Activated naive CD4-positive, alpha-beta T cell treated with anti-CD3 and anti-CD28 coated beads for 36 hours (primary cell): ENCODE data around the gene ANGPT4. TPM values are rescaled to one million over a fixed set of nuclear protein-coding genes. Genes with fewer than 3 reads are reported as not detected.

Experiments
- CTCF ChIA-PET: fragments of 350-600 bp; sonication (Branson Sonifier 250); formaldehyde crosslinking; loops from one replicate; lab custom pipeline; 2021; ENCODE audit warnings: antibody characterized with exemption; lab: Charles Lee
- DNase-seq: peaks from one replicate; pipeline ENCODE4 v3.0.0-alpha.2; 2020
- H3K27ac Mint-ChIP-seq: one replicate; pipeline ENCODE4 v1.8.0; 2021; ENCODE audit warnings: mild to moderate bottlenecking, mixed read lengths
- H3K27me3 Mint-ChIP-seq: one replicate; pipeline ENCODE4 v1.8.0; 2021; ENCODE audit warnings: low read depth, mixed read lengths
- H3K36me3 Mint-ChIP-seq: one replicate; pipeline ENCODE4 v1.8.0; 2021; ENCODE audit warnings: low read depth, mixed read lengths
- H3K4me1 Mint-ChIP-seq: one replicate; pipeline ENCODE4 v1.8.0; 2021; ENCODE audit warnings: low read depth, mixed read lengths
- H3K4me3 Mint-ChIP-seq: one replicate; pipeline ENCODE4 v1.8.0; 2021; ENCODE audit warnings: mild to moderate bottlenecking, moderate library complexity, mixed read lengths
- H3K9me3 Mint-ChIP-seq: one replicate; pipeline ENCODE4 v1.8.0; 2021; ENCODE audit warnings: mixed read lengths
- intact Hi-C: fragments of 100-400 bp; cut with micrococcal nuclease; formaldehyde crosslinking; loops from one replicate; pipeline ENCODE4 v1.15.1; 2023
- total RNA-seq, 2 experiments: library from RNA; stranded (reverse); gene quantifications; one replicate each; pipeline ENCODE4 v1.2.3, GENCODE V29; 2021

Gene ANGPT4
- total RNA-seq, 2 experiments from 2014 or later: not detected

DNA sequence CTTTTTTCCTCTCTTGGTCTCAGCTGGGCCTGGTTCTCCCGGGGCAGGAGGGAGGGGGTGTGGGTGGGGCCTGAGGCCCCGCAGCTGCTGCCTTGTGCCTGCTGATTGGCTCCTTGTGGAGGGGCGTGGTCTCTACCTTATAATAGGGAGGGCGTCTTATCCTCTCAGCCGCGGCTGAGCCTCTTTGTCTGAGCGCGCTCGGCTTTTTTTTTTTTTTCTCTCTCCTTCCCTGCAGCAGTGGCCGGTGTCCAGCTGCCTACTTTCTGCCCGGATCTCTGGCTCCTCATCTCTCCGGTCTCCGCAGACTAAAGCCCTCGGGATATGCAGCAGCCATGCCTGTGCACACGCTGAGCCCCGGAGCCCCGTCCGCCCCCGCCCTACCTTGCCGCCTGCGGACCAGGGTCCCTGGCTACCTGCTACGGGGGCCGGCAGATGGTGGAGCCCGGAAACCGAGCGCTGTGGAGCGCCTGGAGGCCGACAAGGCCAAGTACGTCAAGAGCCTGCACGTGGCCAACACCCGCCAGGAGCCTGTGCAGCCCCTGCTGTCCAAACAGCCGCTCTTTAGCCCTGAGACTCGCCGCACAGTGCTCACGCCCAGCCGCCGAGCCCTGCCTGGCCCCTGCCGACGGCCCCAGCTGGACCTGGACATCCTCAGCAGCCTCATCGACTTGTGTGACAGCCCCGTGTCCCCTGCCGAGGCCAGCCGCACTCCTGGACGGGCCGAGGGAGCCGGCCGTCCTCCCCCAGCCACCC, 71.5 kb downstream of the ANGPT4 start:
- Mint-ChIP-seq H3K27ac (peak overlapping the region; percentile 41), H3K9me3 (no peaks in the 10 kb centered on the region), H3K4me1 (peaks cover 43% of the 10 kb centered on the region), H3K27me3 (no peaks in the 10 kb centered on the region), H3K4me3 (peak overlapping the region; percentile 75), H3K36me3 (peaks cover 5% of the 10 kb centered on the region)
- peak; percentile 95 for DNase-seq
- intact Hi-C loops: loop anchor here (1.0 to 5.0 kb wide), 2 partner anchors 8 to 423 kb away; partner anchors contain the start of gene SNPH
- CTCF ChIA-PET: interaction anchor here (0.6 to 1.0 kb wide), 3 partner anchors 18 to 369 kb away, joined by 3 to 5 read pairs (median 3); no protein-coding TSS in a partner anchor

DNA sequence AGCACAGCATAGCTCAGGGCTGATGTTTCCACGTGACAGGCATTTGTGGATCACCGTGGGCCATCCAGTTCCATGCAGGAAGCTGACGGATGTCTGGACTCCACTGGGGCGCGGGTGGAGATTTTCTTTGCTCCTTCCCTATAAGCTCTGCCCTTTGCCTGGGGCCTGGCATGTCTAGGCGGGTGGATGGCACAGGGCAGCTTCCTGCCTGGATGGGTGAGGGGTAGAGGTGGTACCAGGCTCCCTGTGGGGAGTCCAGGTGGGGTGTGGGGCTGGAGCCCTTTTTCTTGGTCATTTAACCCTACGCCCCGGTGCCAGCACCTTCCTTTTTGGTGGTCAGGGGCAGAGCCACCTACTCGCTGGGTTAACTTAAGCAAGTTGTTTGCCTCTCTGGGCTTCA, 72.2 kb downstream of the ANGPT4 start:
- DNase-seq: peak; percentile 8
- Mint-ChIP-seq H3K4me1 (peaks cover 41% of the 10 kb centered on the region), H3K27me3 (no peaks in the 10 kb centered on the region), H3K9me3 (no peaks in the 10 kb centered on the region), H3K36me3 (peaks cover 5% of the 10 kb centered on the region), H3K4me3 (no peak overlapping the region), H3K27ac (no peak overlapping the region)
- intact Hi-C loops: loop anchor here (1.0 to 5.0 kb wide), 2 partner anchors 8 to 423 kb away; partner anchors contain the start of gene SNPH
- CTCF ChIA-PET: interaction anchor here (0.6 to 1.0 kb wide), 3 partner anchors 17 to 370 kb away, joined by 3 to 5 read pairs (median 3); no protein-coding TSS in a partner anchor

DNA sequence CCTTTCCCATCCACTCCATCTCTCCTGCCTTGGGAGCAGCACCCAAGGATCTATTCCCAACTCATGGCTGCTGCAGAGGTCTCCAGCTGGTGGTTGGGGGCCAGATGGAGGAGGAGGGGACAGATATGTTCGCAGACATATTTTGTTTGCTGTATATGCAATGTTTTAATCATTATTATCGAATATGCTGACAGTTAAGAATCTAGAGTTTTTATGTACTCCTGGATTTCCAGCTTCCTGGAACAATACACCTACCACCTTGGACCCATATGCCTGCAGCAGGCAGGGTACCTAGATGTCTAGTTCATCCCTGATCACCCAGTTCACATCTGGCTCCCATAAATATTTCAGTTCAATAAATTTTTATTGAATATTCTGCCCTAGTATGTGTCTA, 73.6 kb downstream of the ANGPT4 start:
- intact Hi-C loops: loop anchor here (5.0 kb wide), 1 partner anchor 425 kb away; the partner anchor contains the start of gene SNPH
- H3K36me3 Mint-ChIP-seq: peaks cover 5% of the 10 kb centered on the region
- no peak overlapping the region for H3K4me3 Mint-ChIP-seq
- peaks cover 1% of the 10 kb centered on the region for H3K9me3 Mint-ChIP-seq
- no peak for DNase-seq
- peaks cover 42% of the 10 kb centered on the region for H3K4me1 Mint-ChIP-seq
- no peak overlapping the region for H3K27ac Mint-ChIP-seq
- CTCF ChIA-PET: no interaction called here
- no peaks in the 10 kb centered on the region for H3K27me3 Mint-ChIP-seq

DNA sequence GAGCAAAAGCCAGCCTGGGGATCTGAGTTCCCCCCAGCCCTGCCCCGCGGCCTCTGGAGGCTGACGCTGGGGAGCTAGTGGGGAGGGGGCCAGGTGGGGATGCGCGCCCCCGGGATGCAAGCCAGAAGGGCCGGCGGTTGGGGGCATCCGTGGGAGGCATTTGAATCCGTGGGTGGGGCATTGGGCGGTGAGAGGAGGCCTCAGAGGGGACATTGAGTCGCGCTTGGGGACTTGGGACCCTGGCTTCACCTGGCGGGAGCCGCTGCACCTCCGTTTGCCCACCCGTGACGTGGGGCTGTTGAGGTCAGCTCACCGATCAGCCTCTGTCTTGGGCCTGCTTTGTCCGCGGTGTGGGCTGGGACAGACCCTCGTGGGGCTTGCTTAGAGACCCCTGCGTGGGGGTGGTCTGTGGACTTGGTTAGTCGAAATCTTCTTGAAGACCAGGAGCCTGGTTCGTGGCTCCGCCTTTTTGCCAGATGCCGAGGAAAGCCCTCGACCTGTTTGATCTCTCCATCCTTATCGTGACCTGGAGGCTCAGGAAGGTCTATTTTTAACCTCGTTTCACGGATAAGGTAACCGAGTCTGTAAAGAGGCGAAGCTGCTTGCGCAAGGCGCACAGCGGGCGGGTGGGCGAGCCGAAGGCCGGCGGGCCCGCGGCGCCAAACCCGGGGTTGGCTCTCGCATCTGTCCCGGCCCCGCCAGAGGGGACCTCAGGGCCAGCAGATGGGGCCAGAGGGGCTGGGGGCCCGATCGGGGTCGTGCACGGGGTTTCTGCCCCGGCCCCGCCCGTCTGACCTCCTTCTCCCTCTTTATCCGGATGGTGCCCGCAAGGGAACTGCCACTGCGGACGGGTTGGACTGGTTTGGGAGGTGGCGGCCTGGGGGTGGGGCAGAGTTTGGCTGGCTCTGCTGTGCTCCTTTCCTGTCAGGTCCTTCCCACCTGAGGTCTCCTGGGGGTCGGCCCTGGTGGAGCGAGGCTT, 74.3 kb downstream of the ANGPT4 start:
- Mint-ChIP-seq H3K36me3 (peaks cover 4% of the 10 kb centered on the region), H3K27me3 (no peaks in the 10 kb centered on the region), H3K4me1 (peaks cover 41% of the 10 kb centered on the region), H3K9me3 (peaks cover 4% of the 10 kb centered on the region), H3K27ac (no peak overlapping the region), H3K4me3 (peak overlapping the region; percentile 66)
- CTCF ChIA-PET: no interaction called here
- DNase-seq: no peak
- intact Hi-C loops: loop anchor here (5.0 kb wide), 1 partner anchor 425 kb away; the partner anchor contains the start of gene SNPH

DNA sequence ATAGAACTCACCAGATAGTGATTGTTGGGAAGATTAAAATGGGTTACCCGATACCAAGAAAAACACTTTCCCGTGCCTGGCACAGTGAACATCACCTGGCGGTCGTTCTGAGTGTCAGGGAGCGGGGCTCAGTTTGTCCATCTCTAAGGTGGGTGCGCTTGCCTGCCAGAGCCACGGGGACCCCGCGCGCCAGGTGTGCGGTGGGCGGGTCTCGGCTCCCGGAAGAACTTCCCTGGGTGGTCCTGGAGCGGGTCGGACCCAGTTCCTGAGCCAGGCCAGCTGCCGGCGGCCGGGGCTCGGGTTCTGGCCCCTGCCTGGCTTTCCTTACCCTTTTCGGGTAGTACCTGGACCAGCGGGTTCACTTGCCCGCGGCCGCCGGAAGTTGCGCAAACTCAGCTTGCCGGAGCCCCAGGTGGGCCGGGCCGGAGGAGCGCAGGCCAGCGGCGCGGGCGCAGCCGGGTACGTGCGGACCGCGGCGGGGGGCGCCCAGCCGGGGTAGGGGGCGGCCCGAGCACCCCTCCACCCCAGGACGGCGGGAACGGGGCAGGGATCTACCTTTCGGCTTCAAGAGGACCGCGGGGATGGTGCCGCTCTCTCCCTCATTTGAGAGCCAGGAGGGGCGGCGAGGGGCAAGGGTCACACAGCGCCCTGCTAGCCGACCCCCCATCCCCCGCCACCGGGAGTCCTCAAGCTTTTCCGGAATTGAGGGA, 75.1 kb downstream of the ANGPT4 start:
- Mint-ChIP-seq H3K36me3 (peaks cover 2% of the 10 kb centered on the region), H3K27ac (no peak overlapping the region), H3K4me3 (peak overlapping the region; percentile 66), H3K4me1 (peaks cover 40% of the 10 kb centered on the region), H3K9me3 (peaks cover 4% of the 10 kb centered on the region), H3K27me3 (no peaks in the 10 kb centered on the region)
- peak; percentile 43 for DNase-seq
- intact Hi-C loops: loop anchor here (5.0 kb wide), 1 partner anchor 426 kb away; the partner anchor contains the start of gene SNPH
- CTCF ChIA-PET: no interaction called here

DNA sequence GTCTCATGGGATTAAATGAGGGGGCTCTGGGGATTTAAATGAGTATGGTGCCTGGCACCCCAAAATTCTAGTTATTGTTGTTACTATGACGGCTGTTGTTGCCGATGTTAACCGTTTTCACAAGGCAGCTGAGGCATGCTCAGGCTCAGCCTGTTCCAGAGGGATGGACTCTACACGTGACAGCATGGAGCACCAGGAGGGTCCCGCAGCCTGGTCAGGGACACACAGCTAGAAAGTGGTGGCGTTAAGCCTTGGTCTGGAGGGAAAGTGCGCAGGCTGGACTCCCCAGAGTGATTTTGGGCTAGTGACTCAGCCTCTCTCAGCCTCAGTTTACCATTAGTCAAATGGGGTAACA, 75.7 kb downstream of the ANGPT4 start:
- Mint-ChIP-seq H3K36me3 (no peaks in the 10 kb centered on the region), H3K27me3 (no peaks in the 10 kb centered on the region), H3K27ac (no peak overlapping the region), H3K4me3 (peak overlapping the region; percentile 49), H3K4me1 (peaks cover 42% of the 10 kb centered on the region), H3K9me3 (peaks cover 4% of the 10 kb centered on the region)
- CTCF ChIA-PET: no interaction called here
- intact Hi-C loops: loop anchor here (5.0 kb wide), 1 partner anchor 427 kb away; the partner anchor contains the start of gene SNPH
- DNase-seq: no peak

DNA sequence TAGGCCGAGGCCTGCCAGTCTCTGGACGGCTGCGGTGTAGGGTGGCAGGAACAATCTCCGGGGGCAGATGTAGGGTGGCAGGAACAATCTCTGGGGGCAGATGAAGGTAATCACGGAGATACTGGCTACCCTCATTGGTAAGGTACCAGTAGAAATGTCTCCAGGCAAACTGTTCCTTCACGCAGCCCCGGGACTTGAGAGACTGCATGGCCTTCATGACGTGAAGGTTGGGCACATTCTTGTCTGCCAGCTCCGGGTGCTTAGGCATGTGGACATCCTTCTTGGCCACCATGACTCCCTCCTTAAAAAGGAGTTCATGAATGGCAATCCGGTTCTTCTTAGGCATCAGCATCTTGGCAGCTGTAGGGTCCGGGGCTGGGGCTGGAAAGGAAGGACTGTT, 76.5 kb downstream of the ANGPT4 start:
- CTCF ChIA-PET: interaction anchor here (0.9 kb wide), 1 partner anchor 116 kb away, joined by 3 read pairs; no protein-coding TSS in a partner anchor
- H3K9me3 Mint-ChIP-seq: peaks cover 4% of the 10 kb centered on the region
- no peaks in the 10 kb centered on the region for H3K36me3 Mint-ChIP-seq
- intact Hi-C loops: loop anchor here (5.0 to 10.0 kb wide), 3 partner anchors 373 to 825 kb away; partner anchors contain the start of gene SNPH
- no peak overlapping the region for H3K4me3 Mint-ChIP-seq
- no peaks in the 10 kb centered on the region for H3K27me3 Mint-ChIP-seq
- H3K4me1 Mint-ChIP-seq: peaks cover 49% of the 10 kb centered on the region
- DNase-seq: no peak
- H3K27ac Mint-ChIP-seq: no peak overlapping the region

DNA sequence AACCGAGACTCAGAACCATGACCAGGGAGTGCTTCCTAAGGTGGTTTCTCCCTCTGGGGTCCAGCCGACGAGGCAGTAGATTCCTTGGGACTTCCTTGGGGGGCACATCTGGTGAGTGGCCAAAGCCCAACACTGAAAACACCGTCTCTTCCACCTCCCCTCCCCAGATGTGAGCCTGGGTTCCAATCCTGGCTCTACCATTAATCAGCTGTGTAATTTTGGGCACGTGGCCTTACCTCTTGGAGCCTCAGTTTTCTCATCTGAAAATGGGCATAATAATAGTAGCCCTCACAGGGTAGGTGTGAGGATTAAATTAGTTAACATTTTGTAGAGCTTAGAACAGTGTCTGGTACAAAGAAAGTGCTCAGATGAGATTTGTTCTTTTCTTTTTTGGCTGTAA, 77.1 kb downstream of the ANGPT4 start:
- Mint-ChIP-seq H3K4me3 (no peak overlapping the region), H3K27ac (no peak overlapping the region), H3K9me3 (peaks cover 4% of the 10 kb centered on the region), H3K27me3 (no peaks in the 10 kb centered on the region), H3K36me3 (no peaks in the 10 kb centered on the region), H3K4me1 (peaks cover 47% of the 10 kb centered on the region)
- CTCF ChIA-PET: interaction anchor here (0.9 kb wide), 1 partner anchor 117 kb away, joined by 3 read pairs; no protein-coding TSS in a partner anchor
- no peak for DNase-seq
- intact Hi-C loops: loop anchor here (5.0 to 10.0 kb wide), 2 partner anchors 373 to 826 kb away; no protein-coding TSS in a partner anchor

DNA sequence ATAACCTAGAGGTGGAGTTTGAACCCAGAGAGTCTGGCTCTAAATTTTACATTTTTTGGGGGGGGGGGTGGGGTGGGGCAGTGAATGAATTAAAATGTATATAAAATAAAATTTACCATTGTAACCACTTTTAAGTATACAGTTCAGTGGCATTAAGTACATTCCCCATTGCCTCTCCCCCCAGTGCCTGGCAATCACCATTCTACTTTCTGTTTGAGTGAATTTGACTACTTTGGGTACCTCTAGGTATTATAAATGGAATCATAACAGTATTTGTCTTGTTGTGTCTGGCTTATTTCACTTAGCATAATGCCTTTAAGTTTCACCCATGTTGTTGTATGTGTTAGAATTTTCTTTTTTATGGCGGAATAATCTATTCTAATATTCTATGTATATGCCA, 79.9 kb downstream of the ANGPT4 start:
- peak; percentile 70 for DNase-seq
- CTCF ChIA-PET: no interaction called here
- intact Hi-C loops: loop anchor here (1.0 to 10.0 kb wide), 3 partner anchors 8 to 829 kb away; no protein-coding TSS in a partner anchor
- H3K9me3 Mint-ChIP-seq: peaks cover 4% of the 10 kb centered on the region
- peak overlapping the region; percentile 87 for H3K27ac Mint-ChIP-seq
- H3K27me3 Mint-ChIP-seq: no peaks in the 10 kb centered on the region
- no peaks in the 10 kb centered on the region for H3K36me3 Mint-ChIP-seq
- H3K4me3 Mint-ChIP-seq: peak overlapping the region; percentile 4
- H3K4me1 Mint-ChIP-seq: peaks cover 41% of the 10 kb centered on the region

DNA sequence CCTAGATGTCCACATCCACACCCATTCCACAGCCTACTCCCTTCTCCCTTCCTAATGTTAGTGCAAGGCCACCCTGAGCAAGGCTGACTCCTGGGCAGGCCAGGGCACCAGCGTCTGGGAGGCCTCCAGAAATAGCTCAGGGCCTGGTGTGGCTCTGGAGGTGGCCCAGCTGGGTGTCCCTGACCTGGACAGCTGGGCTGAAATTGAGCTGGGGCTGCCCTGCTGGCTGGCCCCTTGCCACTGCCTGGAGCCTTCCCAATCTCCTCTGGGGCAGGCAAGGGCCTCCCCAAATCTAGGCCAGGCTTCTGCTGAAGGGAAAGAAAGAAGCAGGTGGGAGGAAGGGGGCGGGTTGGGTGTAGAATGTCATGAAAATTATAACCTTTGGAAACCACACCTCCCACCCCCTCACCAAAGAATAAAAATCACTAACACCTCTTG, 80.5 kb downstream of the ANGPT4 start:
- intact Hi-C loops: loop anchor here (1.0 to 10.0 kb wide), 4 partner anchors 9 to 829 kb away; no protein-coding TSS in a partner anchor
- Mint-ChIP-seq H3K4me1 (peaks cover 40% of the 10 kb centered on the region), H3K9me3 (peaks cover 4% of the 10 kb centered on the region), H3K27ac (peak overlapping the region; percentile 87), H3K27me3 (no peaks in the 10 kb centered on the region), H3K4me3 (peak overlapping the region; percentile 64), H3K36me3 (no peaks in the 10 kb centered on the region)
- CTCF ChIA-PET: no interaction called here
- peak; percentile 71 for DNase-seq

DNA sequence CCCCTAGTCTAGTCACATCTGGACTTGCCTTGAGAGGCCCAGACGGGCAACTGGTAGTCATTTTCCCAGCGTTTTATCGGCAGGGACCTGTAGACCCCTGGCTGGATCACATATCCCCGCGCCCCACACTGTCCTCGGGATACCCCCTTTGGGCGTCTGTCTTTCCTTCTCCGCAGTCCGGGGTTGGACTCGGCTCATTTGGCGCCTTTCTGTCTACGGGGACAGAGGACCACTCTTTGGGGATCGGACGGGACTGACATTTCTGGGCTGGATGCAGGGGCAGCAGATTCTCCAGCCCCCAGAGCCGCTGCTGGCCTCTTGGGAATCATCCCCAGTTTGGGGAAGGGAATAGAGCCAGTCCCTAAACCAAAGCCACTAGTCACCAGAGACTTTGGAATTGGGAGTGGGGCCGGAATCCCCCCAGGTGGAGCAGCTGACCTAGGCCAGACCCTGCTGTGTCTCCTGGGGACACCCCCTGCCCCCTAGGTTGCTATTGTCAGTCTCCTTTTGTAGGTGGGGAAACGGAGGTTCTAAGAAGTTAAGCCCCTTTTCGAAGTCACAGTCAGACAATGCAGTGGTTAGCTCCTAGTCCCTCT, 81.9 kb downstream of the ANGPT4 start:
- intact Hi-C loops: loop anchor here (2.0 to 10.0 kb wide), 4 partner anchors 47 to 1268 kb away; partner anchors contain the start of genes CSNK2A1 and STK35
- CTCF ChIA-PET: interaction anchor here (0.6 to 3.6 kb wide), 6 partner anchors 17 to 274 kb away, joined by 3 to 26 read pairs (median 4); no protein-coding TSS in a partner anchor
- H3K27me3 Mint-ChIP-seq: no peaks in the 10 kb centered on the region
- H3K27ac Mint-ChIP-seq: peak overlapping the region; percentile 73
- H3K36me3 Mint-ChIP-seq: no peaks in the 10 kb centered on the region
- DNase-seq: no peak
- H3K9me3 Mint-ChIP-seq: peaks cover 4% of the 10 kb centered on the region
- peak overlapping the region; percentile 92 for H3K4me3 Mint-ChIP-seq
- H3K4me1 Mint-ChIP-seq: peaks cover 37% of the 10 kb centered on the region
